B cell (primary cell): ENCODE measurements around the gene CDH13. TPM values are rescaled to one million over a fixed set of nuclear protein-coding genes. Genes with fewer than 3 reads are reported as not detected.

Experiments
- ATAC-seq: fragments of 200-7000 bp; cut with Tn5 transposase; one replicate; pipeline ENCODE4 v1.10.0; 2021; ENCODE audit warnings: low read depth, mild to moderate bottlenecking, moderate number of reproducible peaks, moderate library complexity
- CTCF ChIA-PET: fragments of 350-600 bp; sonication (Branson Sonifier 250); formaldehyde crosslinking; loops from one replicate; lab custom pipeline; 2021; ENCODE audit warnings: antibody characterized with exemption, inconsistent platforms; lab: Charles Lee
- POLR2A ChIA-PET: fragments of 350-600 bp; sonication (Branson Sonifier 250); formaldehyde crosslinking; loops from one replicate; lab custom pipeline; 2021; ENCODE audit warnings: antibody characterized with exemption; lab: Charles Lee
- DNase-seq: peaks from one replicate; pipeline ENCODE4 v3.0.0; 2013
- H2AFZ ChIP-seq: 2 replicates; pipeline ENCODE4 v1.6.1; 2012; ENCODE audit warnings: mild to moderate bottlenecking, low read depth, low read length; ENCODE audit not compliant: insufficient read depth, poor library complexity, severe bottlenecking
- H3K27ac ChIP-seq, 2 donors: 1 replicate in 1 of 2; 2 replicates in 1 of 2; pipeline ENCODE4 v1.5.1; 2012 to 2013; ENCODE audit warnings: low read length in 2 of 2, mild to moderate bottlenecking in 2 of 2, moderate library complexity in 1 of 2
- H3K27me3 ChIP-seq, 4 experiments: fragments of 200-600 bp in 1 of 4; sonication (generic) in 1 of 4; replicated peaks in 1 of 4; 1 replicate in 2 of 4; 2 replicates in 2 of 4; pipeline versions ENCODE4 v1.6.1 to v1.7.0; 2013 to 2016; ENCODE audit warnings: low read length in 3 of 4, mild to moderate bottlenecking in 2 of 4, mixed read lengths in 1 of 4, moderate library complexity in 1 of 4; ENCODE audit not compliant: insufficient read depth in 4 of 4, control insufficient read depth in 3 of 4; ENCODE audit errors: control extremely low read depth in 1 of 4
- H3K36me3 ChIP-seq, 2 experiments: replicated peaks in 1 of 2; 1 replicate in 1 of 2; 2 replicates in 1 of 2; pipeline versions ENCODE4 v1.6.1 to v1.7.1; 2013; ENCODE audit warnings: low read length in 1 of 2; ENCODE audit not compliant: insufficient read depth in 2 of 2, control insufficient read depth in 1 of 2; ENCODE audit errors: control extremely low read depth in 1 of 2, extremely low read depth in 1 of 2
- H3K4me1 ChIP-seq, 2 donors: fragments of 200-600 bp in 1 of 2; sonication (generic) in 1 of 2; 1 replicate in 1 of 2; 2 replicates in 1 of 2; pipeline versions ENCODE4 v1.5.1 to v1.6.1; 2013 to 2017; ENCODE audit warnings: low read length in 2 of 2; ENCODE audit not compliant: control insufficient read depth in 2 of 2, insufficient read depth in 2 of 2
- H3K4me2 ChIP-seq: replicated peaks from 2 replicates; pipeline ENCODE3; 2012; ENCODE audit warnings: mild to moderate bottlenecking, low read depth, low read length; ENCODE audit not compliant: poor library complexity, severe bottlenecking
- H3K4me3 ChIP-seq, 5 experiments: fragments of 200-600 bp in 1 of 5; sonication (generic) in 1 of 5; 1 replicate in 3 of 5; 2 replicates in 2 of 5; pipeline versions ENCODE4 v1.5.1 to v1.7.0; 2011 to 2016; ENCODE audit warnings: low read length in 4 of 5, mild to moderate bottlenecking in 4 of 5, low read depth in 2 of 5, control low read depth in 1 of 5, moderate library complexity in 1 of 5; ENCODE audit not compliant: insufficient read depth in 1 of 5; ENCODE audit errors: control extremely low read depth in 1 of 5, extremely low read depth in 1 of 5
- H3K79me2 ChIP-seq: fragments of 200-600 bp; sonication (generic); one replicate; pipeline ENCODE4 v1.6.0; 2016; ENCODE audit warnings: low read length; ENCODE audit not compliant: control insufficient read depth, insufficient read depth
- H3K9ac ChIP-seq: fragments of 200-600 bp; sonication (generic); 2 replicates; pipeline ENCODE4 v1.6.1; 2017; ENCODE audit warnings: mild to moderate bottlenecking, low read length, moderate library complexity
- H3K9me3 ChIP-seq, 3 donors: one replicate each; pipeline versions ENCODE4 v1.6.1 to v1.7.1; 2013; ENCODE audit warnings: low read length in 2 of 3; ENCODE audit not compliant: control insufficient read depth in 2 of 3, insufficient read depth in 1 of 3; ENCODE audit errors: control extremely low read depth in 1 of 3
- H4K20me1 ChIP-seq: 2 replicates; pipeline ENCODE4 v1.6.0; 2012; ENCODE audit warnings: mild to moderate bottlenecking, low read length; ENCODE audit not compliant: insufficient read depth, control insufficient read depth, poor library complexity, severe bottlenecking
- H3K27ac Mint-ChIP-seq: one replicate; pipeline ENCODE4 v1.8.0; 2021; ENCODE audit warnings: mixed read lengths
- H3K27me3 Mint-ChIP-seq: one replicate; pipeline ENCODE4 v1.8.0; 2021; ENCODE audit warnings: mixed read lengths
- H3K4me1 Mint-ChIP-seq: one replicate; pipeline ENCODE4 v1.8.0; 2021; ENCODE audit warnings: mixed read lengths
- H3K4me3 Mint-ChIP-seq: one replicate; pipeline ENCODE4 v1.8.0; 2021; ENCODE audit warnings: mixed read lengths
- H3K9me3 Mint-ChIP-seq: one replicate; pipeline ENCODE4 v1.8.0; 2022; ENCODE audit warnings: mixed read lengths; ENCODE audit not compliant: insufficient read depth
- EZH2 ChIP-seq: IDR thresholded peaks from 2 replicates; pipeline ENCODE4 v1.6.1; 2012; ENCODE audit warnings: borderline replicate concordance, low read depth, mild to moderate bottlenecking, moderate library complexity, low read length; ENCODE audit not compliant: insufficient read depth, poor library complexity, severe bottlenecking
- WGBS: methylation state at CpG from one replicate; pipeline ENCODE4 v1.1.5; 2013; ENCODE audit warnings: missing lambda C conversion rate; ENCODE audit not compliant: insufficient coverage; 5-methylcytosine and 5-hydroxymethylcytosine counted together
- intact Hi-C: fragments of 100-400 bp; cut with micrococcal nuclease; formaldehyde crosslinking; loops from one replicate; pipeline ENCODE4 v1.10.0; 2022
- polyA plus RNA-seq: library from polyadenylated mRNA; depleted of rRNA; stranded (reverse); fragments of >200 nt; gene quantifications from 2 replicates; pipeline ENCODE4 v1.2.3, GENCODE V29; 2012
- total RNA-seq, 2 donors: library from RNA; stranded (reverse); fragments of 120-200 nt in 1 of 2; gene quantifications; 1 replicate in 1 of 2; 2 replicates in 1 of 2; pipeline versions ENCODE4 v1.2.3 to v1.2.4, GENCODE V29; 2013 to 2022
- TF ChIP-seq, protein P1 (sequence below): fragments of 200-600 bp; IDR thresholded peaks from one replicate; pipeline ENCODE4 v1.8.0; 2022; ENCODE audit warnings: antibody characterized with exemption, mild to moderate bottlenecking

CDH13 gene
- total and polyA plus RNA-seq, 2 donors (not counting 1 experiment from before 2014, with no cell fraction given): not detected

DNA sequence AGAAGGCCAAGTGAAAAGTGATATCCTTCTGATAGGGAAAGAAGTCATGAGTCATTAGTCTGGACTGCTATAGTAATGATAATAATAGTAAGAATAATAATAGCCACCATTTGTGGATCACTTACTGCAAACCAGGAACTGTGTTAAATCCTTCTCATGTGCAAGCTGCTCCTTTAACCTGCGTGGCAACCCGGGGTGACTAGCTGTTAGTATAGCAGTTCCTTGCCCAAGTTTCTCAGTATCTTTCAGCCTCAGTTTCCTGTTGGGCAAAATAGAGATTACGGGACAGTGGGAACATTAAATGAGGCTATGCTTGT, 129.5 kb downstream of the CDH13 start:
- no peak for TF ChIP-seq EZH2
- H3K9ac ChIP-seq: no peak overlapping the region
- H3K4me3 ChIP-seq: no peak overlapping the region
- H3K27ac ChIP-seq: no peak overlapping the region
- no peak overlapping the region for H2AFZ ChIP-seq
- DNase-seq: no peak
- no peak overlapping the region for H3K4me3 Mint-ChIP-seq
- POLR2A ChIA-PET: no interaction called here
- H3K27ac Mint-ChIP-seq: no peak overlapping the region
- ATAC-seq: no peak
- H3K36me3 ChIP-seq: no peaks in the 10 kb centered on the region
- no peaks in the 10 kb centered on the region for H3K27me3 Mint-ChIP-seq
- no peaks in the 10 kb centered on the region for H3K9me3 ChIP-seq
- H4K20me1 ChIP-seq: no peaks in the 10 kb centered on the region
- peaks cover 4 to 12% of the 10 kb centered on the region in 2 donors for H3K4me1 ChIP-seq
- 10% methylated on average over 2 of the region's 3 CpGs for WGBS
- H3K27me3 ChIP-seq: no peaks in the 10 kb centered on the region
- H3K4me2 ChIP-seq: no peak overlapping the region
- CTCF ChIA-PET: interaction anchor here (0.6 kb wide), 1 partner anchor 50 kb away, joined by 3 read pairs; no protein-coding TSS in a partner anchor
- no peaks in the 10 kb centered on the region for H3K79me2 ChIP-seq
- intact Hi-C loops: no loop called here
- no peaks in the 10 kb centered on the region for H3K9me3 Mint-ChIP-seq
- H3K4me1 Mint-ChIP-seq: peaks cover 12% of the 10 kb centered on the region

- Histone ChIP-seq H3K4me3 (no peak overlapping the region), H3K9ac (no peak overlapping the region), H3K27me3 (no peaks in the 10 kb centered on the region), H4K20me1 (no peaks in the 10 kb centered on the region), H3K4me1 (peaks cover 11 to 24% of the 10 kb centered on the region in 2 donors), H2AFZ (no peak overlapping the region), H3K36me3 (no peaks in the 10 kb centered on the region), H3K27ac (no peak overlapping the region), H3K4me2 (no peak overlapping the region), H3K9me3 (peaks cover 0 to 2% (median 0%) of the 10 kb centered on the region in 3 donors), H3K79me2 (no peaks in the 10 kb centered on the region)
- peaks cover 20% of the 10 kb centered on the region for H3K4me1 Mint-ChIP-seq
- intact Hi-C loops: no loop called here
- ATAC-seq (no peak), DNase-seq (no peak)
- TF ChIP-seq EZH2: no peak
- TF ChIP-seq, protein P1, sequence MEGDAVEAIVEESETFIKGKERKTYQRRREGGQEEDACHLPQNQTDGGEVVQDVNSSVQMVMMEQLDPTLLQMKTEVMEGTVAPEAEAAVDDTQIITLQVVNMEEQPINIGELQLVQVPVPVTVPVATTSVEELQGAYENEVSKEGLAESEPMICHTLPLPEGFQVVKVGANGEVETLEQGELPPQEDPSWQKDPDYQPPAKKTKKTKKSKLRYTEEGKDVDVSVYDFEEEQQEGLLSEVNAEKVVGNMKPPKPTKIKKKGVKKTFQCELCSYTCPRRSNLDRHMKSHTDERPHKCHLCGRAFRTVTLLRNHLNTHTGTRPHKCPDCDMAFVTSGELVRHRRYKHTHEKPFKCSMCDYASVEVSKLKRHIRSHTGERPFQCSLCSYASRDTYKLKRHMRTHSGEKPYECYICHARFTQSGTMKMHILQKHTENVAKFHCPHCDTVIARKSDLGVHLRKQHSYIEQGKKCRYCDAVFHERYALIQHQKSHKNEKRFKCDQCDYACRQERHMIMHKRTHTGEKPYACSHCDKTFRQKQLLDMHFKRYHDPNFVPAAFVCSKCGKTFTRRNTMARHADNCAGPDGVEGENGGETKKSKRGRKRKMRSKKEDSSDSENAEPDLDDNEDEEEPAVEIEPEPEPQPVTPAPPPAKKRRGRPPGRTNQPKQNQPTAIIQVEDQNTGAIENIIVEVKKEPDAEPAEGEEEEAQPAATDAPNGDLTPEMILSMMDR: no peak
- ChIA-PET CTCF (interaction anchor here (1.1 kb wide), 1 partner anchor 37 kb away, joined by 6 read pairs; no protein-coding TSS in a partner anchor), POLR2A (no interaction called here)
- no peak overlapping the region for H3K4me3 Mint-ChIP-seq
- WGBS: 100% methylated on average over 1 of the region's 4 CpGs
- no peak overlapping the region for H3K27ac Mint-ChIP-seq
- H3K27me3 Mint-ChIP-seq: no peaks in the 10 kb centered on the region
- H3K9me3 Mint-ChIP-seq: no peaks in the 10 kb centered on the region
Observed at GRCh38 chr16:82758406-82758805, 131.6 kb downstream of the CDH13 start.
